ENCODE data around the gene SRMS. TPM values are rescaled to one million over a fixed set of nuclear protein-coding genes. Genes with fewer than 3 reads are reported as not detected.

SRMS gene, protein sequence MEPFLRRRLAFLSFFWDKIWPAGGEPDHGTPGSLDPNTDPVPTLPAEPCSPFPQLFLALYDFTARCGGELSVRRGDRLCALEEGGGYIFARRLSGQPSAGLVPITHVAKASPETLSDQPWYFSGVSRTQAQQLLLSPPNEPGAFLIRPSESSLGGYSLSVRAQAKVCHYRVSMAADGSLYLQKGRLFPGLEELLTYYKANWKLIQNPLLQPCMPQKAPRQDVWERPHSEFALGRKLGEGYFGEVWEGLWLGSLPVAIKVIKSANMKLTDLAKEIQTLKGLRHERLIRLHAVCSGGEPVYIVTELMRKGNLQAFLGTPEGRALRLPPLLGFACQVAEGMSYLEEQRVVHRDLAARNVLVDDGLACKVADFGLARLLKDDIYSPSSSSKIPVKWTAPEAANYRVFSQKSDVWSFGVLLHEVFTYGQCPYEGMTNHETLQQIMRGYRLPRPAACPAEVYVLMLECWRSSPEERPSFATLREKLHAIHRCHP
- total RNA-seq: not detected
- long read RNA-seq: 0 reads

DNA sequence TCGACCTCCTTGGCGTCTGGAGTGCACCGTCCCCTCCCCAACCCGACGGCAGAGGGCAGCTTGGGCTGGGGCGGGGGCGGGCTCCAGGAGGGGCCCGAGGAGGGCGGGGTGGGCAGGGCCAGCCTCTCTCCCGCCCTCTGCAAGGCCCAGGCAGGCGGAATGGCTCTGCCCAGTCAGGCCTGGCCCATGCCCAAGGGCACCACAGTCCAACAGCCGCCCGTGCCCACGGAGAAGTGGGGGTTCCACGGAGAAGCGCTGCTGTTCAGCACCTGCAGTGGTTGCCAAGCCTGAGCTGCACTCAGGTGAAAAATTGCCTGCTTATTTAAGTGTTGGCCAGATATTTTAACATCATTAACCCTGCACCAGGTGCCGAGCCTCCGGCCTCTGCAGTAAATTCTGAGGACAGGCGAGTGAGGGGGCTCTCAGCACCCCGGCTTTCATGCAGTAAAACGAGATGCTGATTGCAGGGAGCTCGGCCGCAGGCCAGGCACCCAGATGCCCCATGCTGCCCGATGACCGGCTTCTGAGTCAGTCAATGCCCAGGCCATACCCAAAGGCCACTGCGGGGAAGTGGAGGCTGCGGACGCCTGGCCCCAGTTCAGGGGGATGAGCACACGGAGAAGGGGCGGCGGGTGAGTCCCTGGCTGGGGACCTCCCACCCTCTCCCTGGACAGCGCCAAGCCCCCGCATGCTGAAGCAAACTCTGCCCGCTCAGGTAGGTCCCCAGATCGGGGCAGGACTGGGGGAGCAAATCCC, at the start of gene SRMS:
SRMS (minus strand) TSS at position 25 of the 756 bp plus-strand sequence. CDS start 286 bp downstream, outside the sequence.
- intact Hi-C loops (cut with DNase I): loop anchor here in 1 of 2 donors (10.0 kb wide), 1 partner anchor 47 kb away; no protein-coding TSS in a partner anchor
- DNase-seq (no peak), ATAC-seq (no peak)

DNA sequence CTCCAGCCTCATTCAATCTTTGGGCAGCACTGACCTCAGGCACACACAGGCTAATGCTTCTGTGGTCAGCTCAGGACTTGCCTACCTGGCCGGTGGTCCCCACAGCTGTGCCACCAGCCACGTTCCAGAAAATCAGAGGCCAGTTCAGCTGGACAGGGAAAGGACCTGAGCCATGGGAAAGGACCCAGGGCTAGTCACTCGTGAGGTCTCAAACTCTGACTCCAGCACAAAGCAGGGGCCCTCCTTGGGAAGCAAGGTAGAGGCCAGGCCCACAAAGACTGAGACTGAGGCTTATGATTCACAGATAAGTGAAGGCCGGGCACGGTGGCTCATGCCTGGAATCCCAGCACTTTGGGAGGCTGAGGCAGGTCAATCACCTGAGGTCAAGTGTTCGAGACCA, 48.9 kb upstream of the SRMS start:
- ATAC-seq (no peak), DNase-seq (no peak)
- intact Hi-C loops (cut with DNase I): loop anchor here in 1 of 2 donors (10.0 kb wide), 1 partner anchor 52 kb away; the partner anchor contains the start of gene SRMS

DNA sequence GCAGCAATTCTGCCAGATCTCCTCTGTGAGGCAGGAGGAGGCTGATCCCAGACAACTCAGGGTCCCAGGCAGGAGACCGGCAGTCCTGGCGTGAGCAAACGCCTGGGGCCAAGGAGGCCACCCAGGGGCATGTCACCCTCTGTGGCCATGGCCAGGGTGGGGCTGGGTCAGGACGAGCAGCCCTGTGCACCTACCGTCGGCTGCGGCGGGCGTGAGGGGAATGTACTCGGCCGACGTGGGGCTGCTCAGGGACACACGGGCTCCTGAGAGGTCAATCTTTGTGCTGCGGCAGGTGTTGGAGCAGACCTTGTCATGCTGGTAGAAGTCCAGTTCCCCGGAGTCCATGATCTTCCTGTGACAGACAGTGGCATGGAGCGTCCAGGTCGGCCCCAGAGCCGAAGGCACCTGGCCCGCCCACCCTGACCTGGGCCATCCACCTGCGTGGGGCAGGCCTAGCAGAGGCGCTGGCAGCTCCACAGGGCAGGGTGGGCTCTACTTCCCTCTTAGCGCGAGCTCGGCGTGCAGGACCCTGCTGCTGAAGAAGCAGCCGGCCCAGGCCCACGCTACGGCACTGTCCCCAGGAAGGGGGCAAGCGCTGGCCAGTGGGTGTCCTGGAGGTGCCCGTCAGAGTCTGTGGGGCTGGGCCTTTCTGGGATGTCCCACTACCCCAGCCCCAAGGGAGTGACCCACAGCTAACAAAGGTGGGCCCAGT, 48.0 kb upstream of the SRMS start:
- no peak for DNase-seq
- ATAC-seq: peak in 1 of 2 donors; percentile 8
- intact Hi-C loops (cut with DNase I): loop anchor here in 1 of 2 donors (10.0 kb wide), 1 partner anchor 51 kb away; the partner anchor contains the start of gene SRMS

DNA sequence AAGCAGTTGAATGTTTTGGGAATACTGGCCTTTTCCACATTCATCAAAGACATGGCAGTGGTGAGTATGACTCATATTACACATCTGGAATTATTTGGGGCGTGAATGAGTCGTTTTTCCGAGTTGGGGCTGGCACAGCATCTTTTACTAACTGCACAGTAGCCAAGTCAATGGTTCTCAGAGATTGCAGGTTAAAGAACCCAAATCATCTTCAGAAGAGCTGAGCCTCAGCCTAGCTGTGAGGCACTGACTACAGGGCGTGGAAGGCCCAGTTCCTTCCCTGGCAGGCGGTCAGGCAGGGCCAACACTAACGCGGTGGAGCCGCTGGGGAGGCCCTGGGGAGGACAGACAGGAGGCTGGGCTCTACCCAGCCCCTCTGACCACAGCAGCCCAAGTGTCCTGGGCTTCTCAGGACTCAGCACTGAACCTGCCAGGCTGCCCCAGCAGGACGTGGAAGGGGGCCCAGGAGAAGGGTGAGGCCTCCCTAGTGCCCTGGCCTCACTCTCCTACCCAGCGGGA, 46.6 kb upstream of the SRMS start:
- intact Hi-C loops (cut with DNase I): loop anchor here in 1 of 2 donors (10.0 kb wide), 1 partner anchor 49 kb away; the partner anchor contains the start of gene SRMS
- no peak for DNase-seq
- no peak for ATAC-seq

DNA sequence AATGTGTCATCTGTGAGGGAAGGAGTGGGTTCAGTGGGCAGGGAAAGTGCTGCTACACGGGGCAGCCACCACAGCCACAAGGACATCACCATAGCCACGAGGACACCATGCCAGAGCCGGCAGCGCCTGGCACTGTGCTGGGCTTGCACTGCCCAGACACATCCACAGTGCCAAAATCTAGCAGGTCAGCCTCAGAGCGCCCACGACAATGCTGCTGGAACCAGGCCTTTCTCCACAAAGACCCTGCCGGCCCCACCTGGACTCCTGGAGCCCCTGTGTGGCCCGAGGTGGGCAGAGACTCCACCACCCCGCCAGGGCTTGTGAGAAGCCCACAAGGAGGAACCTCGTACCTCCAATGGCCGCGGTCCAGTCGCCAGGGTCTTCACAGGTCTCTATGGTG, 45.1 kb upstream of the SRMS start:
- no peak for ATAC-seq
- intact Hi-C loops (cut with DNase I): loop anchor here in 1 of 2 donors (10.0 kb wide), 1 partner anchor 48 kb away; the partner anchor contains the start of gene SRMS
- no peak for DNase-seq

DNA sequence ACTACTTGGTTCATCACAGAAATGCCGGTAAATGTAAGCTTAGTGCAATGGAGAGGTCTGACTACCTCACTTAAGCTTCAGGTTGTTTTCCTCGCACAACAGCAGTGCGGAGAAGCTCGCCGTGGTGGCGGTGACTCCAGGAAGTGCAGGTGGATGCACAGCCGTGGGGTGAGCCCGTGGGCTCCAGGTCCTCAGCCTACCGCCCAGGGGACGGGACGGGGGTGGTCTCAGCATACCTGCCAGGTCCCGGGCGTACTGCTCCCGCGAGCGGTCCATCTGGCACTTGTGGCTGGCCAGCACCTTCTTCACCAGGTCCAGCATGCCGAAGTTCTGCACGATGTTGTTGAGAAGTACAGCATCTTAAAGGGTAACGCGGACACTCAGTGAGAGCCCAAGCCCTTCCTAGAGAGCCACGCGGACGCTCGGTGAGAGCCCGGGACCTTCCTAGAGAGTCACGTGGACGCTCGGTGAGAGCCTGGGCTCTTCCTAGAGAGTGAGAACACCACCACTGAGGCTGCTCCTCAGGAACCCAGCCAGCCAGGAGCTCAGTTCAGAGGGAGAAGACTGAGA, 44.3 kb upstream of the SRMS start:
- ATAC-seq: no peak
- DNase-seq: no peak
- intact Hi-C loops (cut with DNase I): loop anchor here in 1 of 2 donors (10.0 kb wide), 1 partner anchor 47 kb away; the partner anchor contains the start of gene SRMS

DNA sequence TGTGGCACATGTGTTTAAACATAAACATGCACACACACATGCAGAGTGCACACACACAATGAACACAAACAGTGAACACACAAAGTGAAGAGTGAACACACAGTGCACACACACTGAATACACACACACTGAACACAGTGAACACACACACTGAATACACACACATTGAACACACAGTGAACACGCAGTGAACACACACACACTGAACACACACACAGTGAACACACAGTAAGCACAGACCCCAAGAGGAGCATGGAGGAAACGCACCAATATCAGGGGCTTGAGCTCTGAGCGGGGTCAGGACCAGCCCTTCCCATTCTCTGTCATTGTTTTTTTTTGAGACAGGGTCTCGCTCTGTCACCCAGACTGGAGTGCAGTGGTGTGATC, 43.6 kb upstream of the SRMS start:
- intact Hi-C loops (cut with DNase I): loop anchor here in 1 of 2 donors (10.0 kb wide), 1 partner anchor 46 kb away; the partner anchor contains the start of gene SRMS
- DNase-seq (no peak), ATAC-seq (no peak)

DNA sequence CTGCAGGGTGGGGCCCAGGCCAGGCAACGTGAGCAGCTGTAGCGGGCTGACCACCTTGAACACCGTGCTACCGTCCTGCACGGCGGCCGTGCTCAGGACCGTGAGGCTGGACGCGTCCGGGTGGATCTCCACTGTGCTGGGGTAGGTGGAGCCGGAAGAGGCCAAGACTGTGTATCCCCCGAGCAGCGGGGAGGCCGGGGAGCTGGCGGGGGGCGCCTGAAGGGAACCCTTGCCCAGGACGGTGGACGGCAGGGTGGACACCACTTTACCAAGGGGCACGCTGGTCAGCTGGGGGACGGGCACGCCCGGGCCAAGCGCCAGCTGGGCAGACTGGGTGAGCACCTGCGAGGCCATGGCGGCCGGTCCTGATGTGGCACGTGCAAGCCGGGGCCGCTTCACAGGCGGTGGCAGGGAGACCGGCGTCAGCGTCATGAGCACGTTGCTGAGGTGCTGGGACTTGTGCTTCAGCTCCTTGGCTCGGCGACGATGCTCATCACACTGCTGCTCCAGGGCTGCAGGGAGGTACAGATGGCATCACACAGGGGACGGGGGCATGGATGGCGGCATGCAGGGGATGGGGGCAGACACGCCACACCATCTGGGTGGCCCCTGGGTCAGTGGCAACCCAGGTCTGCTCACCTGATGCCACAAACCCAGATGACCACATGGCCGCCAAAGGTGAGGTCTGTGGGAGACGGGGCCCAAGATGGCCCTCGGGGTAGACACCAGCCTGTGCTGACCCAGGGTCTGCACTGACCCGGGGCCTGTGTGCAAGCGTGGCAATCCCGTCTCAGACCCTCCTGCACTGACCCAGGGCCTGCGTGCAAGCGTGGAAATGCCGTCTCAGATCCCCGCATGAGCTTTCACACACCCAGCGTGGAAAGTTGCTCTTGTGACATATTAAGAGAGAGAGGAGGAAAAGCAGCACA, 42.9 kb upstream of the SRMS start:
- ATAC-seq (no peak), DNase-seq (no peak)
- intact Hi-C loops (cut with DNase I): loop anchor here in 1 of 2 donors (10.0 kb wide), 1 partner anchor 46 kb away; the partner anchor contains the start of gene SRMS

DNA sequence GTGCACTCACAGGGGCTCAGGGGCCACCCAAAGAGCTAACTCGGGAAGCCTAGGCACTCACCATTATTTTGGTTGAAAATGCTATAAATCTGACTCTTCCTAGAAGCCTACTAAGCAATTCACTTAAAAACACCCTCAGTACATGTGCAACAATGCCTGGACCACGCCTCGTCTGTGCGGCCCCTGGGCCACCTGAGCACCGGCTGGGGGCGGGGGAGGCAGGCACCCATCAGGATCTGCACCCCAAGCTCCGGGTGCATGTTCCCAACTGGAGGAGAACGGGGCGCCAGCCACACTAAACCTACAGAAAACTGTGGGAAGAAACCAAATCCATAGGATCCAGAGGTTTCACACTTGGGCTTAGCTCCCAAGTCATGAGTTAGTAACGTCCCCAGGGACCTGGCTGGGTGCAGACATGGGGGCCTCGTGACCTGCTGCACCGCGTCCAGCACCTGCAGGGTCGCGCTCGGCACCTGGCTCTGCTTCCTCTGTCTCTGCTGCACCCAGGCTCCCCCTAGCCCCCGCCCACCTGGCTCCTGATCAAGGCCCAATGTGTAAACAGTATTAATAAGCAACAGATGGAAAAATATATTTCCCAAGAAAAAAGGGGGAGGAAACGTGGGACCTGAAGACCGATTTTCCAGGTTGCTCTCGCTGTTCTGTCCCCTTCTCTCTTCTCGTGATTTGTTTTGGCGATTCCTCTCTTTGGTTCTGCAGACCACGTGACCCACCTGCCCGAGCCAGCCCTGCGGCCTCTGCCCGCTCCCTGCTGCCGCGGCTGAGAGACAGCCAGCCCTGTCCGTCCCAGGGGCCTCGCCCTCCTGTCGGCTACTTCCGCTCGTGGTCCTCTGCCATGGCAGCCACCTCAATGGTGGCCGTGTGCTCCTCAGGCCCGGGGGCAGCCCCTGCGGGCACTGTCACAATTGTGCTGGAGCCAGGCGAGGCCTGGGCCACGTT, 42.0 kb upstream of the SRMS start:
- intact Hi-C loops (cut with DNase I): loop anchor here in 1 of 2 donors (10.0 kb wide), 1 partner anchor 45 kb away; the partner anchor contains the start of gene SRMS
- ATAC-seq: no peak
- DNase-seq: no peak

DNA sequence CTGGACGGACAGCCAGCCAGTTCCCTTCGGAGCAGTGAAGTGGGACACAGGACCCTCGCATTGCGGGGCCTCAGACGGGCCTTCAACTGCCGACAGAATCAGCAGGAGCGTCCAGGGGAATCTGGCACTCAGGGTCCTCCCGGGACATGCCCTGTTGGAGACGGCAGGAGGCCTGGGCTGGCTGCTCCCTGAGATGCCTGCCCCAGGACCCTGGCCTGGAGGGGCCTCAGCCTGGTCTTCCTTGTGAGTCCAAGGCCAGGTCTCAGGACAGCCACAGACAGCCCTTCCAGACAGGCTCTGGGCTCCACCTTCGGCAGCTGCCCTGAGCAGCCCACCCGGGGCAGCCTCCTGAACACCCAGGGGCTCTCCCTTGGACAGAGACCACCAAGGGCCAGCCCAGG, 41.1 kb upstream of the SRMS start:
- peak in 1 of 2 donors; percentile 17 for ATAC-seq
- no peak for DNase-seq
- intact Hi-C loops (cut with DNase I): no loop called here

DNA sequence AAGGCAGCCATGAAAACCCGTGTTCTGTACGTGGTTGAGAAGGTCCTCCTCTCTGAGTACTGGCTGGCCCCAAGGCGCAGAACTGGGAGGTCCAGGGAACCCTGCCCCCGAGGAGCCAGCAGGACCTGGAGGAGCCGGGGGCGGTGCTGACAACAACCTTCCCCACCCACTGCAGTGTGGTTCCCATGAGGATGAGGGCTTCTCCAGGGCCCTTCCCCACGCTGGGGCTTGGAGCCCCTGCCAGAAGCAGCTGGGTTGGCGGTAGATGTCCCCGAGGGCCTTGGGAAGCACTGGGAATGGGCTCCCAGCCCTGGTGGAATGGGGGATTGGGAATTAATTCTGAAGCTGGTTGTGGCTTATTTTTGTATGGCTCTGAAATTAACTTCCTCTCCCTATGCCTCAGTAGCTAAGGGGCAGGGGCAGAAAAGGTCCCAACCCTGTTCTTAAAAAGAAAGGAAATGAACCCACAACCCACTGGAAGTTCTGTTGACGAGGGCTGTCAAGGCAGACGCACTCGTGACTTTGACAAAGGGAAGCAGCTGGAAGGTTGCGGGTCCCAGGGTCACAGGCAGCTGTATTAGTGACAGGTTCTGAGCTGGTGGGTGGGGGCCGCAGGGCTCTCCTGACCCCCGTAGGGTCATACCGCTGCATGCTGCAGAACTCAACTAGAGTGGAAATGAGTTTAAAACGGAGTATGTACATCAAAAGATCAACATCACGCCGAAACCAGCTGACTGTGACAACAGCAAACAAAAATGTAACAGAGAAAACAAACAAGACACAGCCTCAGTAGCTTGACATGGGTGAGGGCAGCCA, 40.4 kb upstream of the SRMS start:
- ATAC-seq (no peak), DNase-seq (no peak)
- intact Hi-C loops (cut with DNase I): no loop called here

DNA sequence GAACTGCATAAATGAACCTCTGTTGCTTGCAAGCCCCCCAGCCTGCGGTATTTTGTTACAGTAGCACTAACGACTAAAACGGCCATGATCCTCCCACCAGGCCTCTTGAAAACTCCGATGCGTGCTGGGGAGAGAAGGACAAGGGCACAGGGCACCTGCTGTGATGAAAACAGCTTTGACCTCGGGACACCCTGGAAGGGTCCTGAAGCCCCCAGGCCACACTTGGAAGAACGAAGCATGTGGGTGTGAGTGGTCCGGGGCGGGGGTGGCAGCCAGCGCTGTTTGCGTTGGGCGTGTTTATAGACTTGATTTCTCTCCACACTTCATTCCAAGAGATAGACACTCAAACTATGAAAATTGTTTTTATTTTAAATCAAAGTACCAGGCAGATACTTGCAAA, 39.7 kb upstream of the SRMS start:
- intact Hi-C loops (cut with DNase I): no loop called here
- DNase-seq (no peak), ATAC-seq (no peak)

DNA sequence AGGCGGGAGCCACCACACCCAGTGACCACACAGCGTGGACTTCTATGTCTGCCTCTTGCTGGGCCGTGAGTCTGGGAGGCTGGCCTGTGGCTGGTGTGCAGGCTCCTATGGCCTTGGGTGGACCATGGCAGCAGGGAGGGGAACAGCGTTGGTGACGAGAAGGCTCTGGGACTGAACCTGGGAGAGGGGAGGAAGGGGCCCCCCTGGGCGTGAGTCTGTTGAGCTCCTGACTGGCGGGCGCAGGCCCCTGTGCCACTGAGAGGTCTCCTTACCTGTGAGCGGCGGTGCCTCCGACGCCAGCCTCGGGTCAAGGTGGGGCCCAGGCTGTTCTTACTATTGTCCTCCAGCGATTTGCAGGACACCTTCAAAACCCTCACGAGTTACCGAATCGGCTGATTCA, 39.2 kb upstream of the SRMS start:
- DNase-seq (no peak), ATAC-seq (no peak)
- intact Hi-C loops (cut with DNase I): no loop called here

DNA sequence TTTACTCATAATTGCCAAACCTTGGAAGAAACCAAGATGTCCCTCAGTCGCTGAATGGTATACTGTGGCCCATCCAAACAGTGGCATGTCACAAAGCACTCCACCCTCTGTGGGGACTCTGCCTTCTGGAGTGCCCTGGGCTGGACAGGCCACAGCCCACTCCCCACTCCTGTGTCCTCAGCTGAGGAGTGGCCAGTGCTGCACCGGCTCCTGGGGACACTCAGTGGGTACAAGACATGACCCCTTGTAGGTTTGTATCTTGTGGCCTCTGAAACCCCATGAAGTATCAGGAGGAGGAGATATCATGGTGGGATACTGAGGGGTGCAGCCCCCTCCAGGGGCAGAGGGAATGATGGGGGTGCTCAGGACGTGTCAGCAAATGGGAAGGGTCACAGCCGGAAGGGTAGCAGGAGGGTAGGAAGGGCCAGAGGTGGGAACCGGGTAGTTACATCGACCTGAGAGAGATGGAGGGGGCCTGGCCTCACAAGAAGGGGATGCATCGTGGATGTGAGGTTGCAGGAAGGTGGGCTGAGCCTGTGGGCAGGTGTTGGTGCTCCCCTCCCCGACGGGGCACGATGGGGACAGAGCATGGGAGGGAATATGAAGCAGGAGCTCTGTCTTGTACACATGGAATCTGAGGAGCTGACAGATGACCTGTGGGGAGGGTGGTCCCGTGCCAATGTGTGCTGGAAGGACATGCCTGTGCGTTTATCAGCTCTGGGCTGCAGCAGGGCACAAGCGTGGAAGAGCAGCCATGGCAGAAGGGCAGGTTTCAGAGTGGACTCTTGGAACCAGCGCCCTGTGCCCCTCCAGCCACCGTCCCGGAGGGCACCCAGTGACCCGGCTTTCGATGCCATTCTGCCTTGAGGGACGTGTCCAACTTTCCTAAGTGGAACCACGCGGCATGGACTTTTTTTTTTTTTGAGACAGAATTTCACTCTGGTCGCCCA, 38.3 kb upstream of the SRMS start:
- no peak for ATAC-seq
- intact Hi-C loops (cut with DNase I): no loop called here
- no peak for DNase-seq
